ENCODE data around the gene KIFBP. TPM values are rescaled to one million over a fixed set of nuclear protein-coding genes. Genes with fewer than 3 reads are reported as not detected.

Gene KIFBP
- total and polyA plus RNA-seq, 2 of the 13 experiments (the other 11 are each of a cell fraction or from before 2014, with no cell fraction given) = 13.0 to 21.9 TPM

- TF ChIP-seq AHDC1 (CRISPR knock-in tag; IDR thresholded peaks at IDR 0.05; ENCODE audit: borderline replicate concordance) (no peak; the same call in 1 of the 2 replicates), ZNF646 (CRISPR knock-in tag; IDR thresholded peaks at IDR 0.05) (0 out of 2 replicates have a peak, but pooled peaks have one; percentile 58), SOX5 (CRISPR knock-in tag; IDR thresholded peaks at IDR 0.05; ENCODE audit: borderline replicate concordance) (peak; percentile 89), PLRG1 (conservative IDR thresholded peaks at IDR 0.05) (no peak), SNAPC5 (CRISPR knock-in tag; IDR thresholded peaks at IDR 0.05; ENCODE audit: borderline replicate concordance) (peak; percentile 78; the same call in 1 of the 2 replicates), ZXDC (CRISPR knock-in tag; IDR thresholded peaks at IDR 0.05) (no peak), ZNF784 (CRISPR knock-in tag; IDR thresholded peaks at IDR 0.05; ENCODE audit: borderline replicate concordance) (no peak), HOXD1 (CRISPR knock-in tag; IDR thresholded peaks at IDR 0.05) (no peak; the same call in 1 of the 2 replicates), IRX3 (CRISPR knock-in tag; IDR thresholded peaks at IDR 0.05; ENCODE audit: borderline replicate concordance, low read depth) (0 out of 2 replicates have a peak, but pooled peaks have one; percentile 80), ZMYM3 (CRISPR knock-in tag; IDR thresholded peaks at IDR 0.05) (peak; percentile 13; the same call in 1 of the 2 replicates), DR1 (CRISPR knock-in tag; IDR thresholded peaks at IDR 0.05) (0 out of 2 replicates have a peak, but pooled peaks have one; percentile 37), RFX3 (CRISPR knock-in tag; IDR thresholded peaks at IDR 0.05) (peak; percentile 82)
Observed at GRCh38 chr10:68988530-68989316, at the start of gene KIFBP (continued).
